ENCODE data around the gene SORCS2.

Gene SORCS2

GRCh38 chr4:7571001-7571400 is 378.7 kb downstream of the SORCS2 start:
- TF ChIP-seq FOXP2 (optimal IDR thresholded peaks at IDR 0.05; ENCODE audit: borderline replicate concordance, extremely low read depth, extremely low read length, insufficient read depth) (no peak), POLR2AphosphoS5 (IDR thresholded peaks at IDR 0.05; ENCODE audit: low read depth, low read length) (no peak), TAF1 (IDR thresholded peaks at IDR 0.05; ENCODE audit: borderline replicate concordance, insufficient read depth, low read length) (no peak), SIN3A (IDR thresholded peaks at IDR 0.05; ENCODE audit: borderline replicate concordance, insufficient read depth, low read length) (no peak), REST (IDR thresholded peaks at IDR 0.05; ENCODE audit: insufficient read depth in 1 of 2, low read depth in 2 of 2, low read length in 2 of 2) (no peak)

GRCh38 chr4:7571701-7572100 is 379.4 kb downstream of the SORCS2 start:
- TF ChIP-seq SIN3A (IDR thresholded peaks at IDR 0.05; ENCODE audit: borderline replicate concordance, insufficient read depth, low read length): no peak
- no peak for TF ChIP-seq FOXP2 (optimal IDR thresholded peaks at IDR 0.05; ENCODE audit: borderline replicate concordance, extremely low read depth, extremely low read length, insufficient read depth)
- TF ChIP-seq REST (IDR thresholded peaks at IDR 0.05; ENCODE audit: insufficient read depth in 1 of 2, low read depth in 2 of 2, low read length in 2 of 2): no peak
- no peak for TF ChIP-seq POLR2AphosphoS5 (IDR thresholded peaks at IDR 0.05; ENCODE audit: low read depth, low read length)
- TF ChIP-seq TAF1 (IDR thresholded peaks at IDR 0.05; ENCODE audit: borderline replicate concordance, insufficient read depth, low read length): no peak

GRCh38 chr4:7572894-7573293 is 380.6 kb downstream of the SORCS2 start:
- TF ChIP-seq TAF1 (IDR thresholded peaks at IDR 0.05; ENCODE audit: borderline replicate concordance, insufficient read depth, low read length): no peak
- no peak for TF ChIP-seq POLR2AphosphoS5 (IDR thresholded peaks at IDR 0.05; ENCODE audit: low read depth, low read length)
- no peak for TF ChIP-seq SIN3A (IDR thresholded peaks at IDR 0.05; ENCODE audit: borderline replicate concordance, insufficient read depth, low read length)
- no peak for TF ChIP-seq REST (IDR thresholded peaks at IDR 0.05; ENCODE audit: insufficient read depth in 1 of 2, low read depth in 2 of 2, low read length in 2 of 2)
- TF ChIP-seq FOXP2 (optimal IDR thresholded peaks at IDR 0.05; ENCODE audit: borderline replicate concordance, extremely low read depth, extremely low read length, insufficient read depth): no peak

- no peak for TF ChIP-seq SIN3A (IDR thresholded peaks at IDR 0.05; ENCODE audit: borderline replicate concordance, insufficient read depth, low read length)
- no peak for TF ChIP-seq POLR2AphosphoS5 (IDR thresholded peaks at IDR 0.05; ENCODE audit: low read depth, low read length)
- no peak for TF ChIP-seq FOXP2 (optimal IDR thresholded peaks at IDR 0.05; ENCODE audit: borderline replicate concordance, extremely low read depth, extremely low read length, insufficient read depth)
- no peak for TF ChIP-seq TAF1 (IDR thresholded peaks at IDR 0.05; ENCODE audit: borderline replicate concordance, insufficient read depth, low read length)
- no peak for TF ChIP-seq REST (IDR thresholded peaks at IDR 0.05; ENCODE audit: insufficient read depth in 1 of 2, low read depth in 2 of 2, low read length in 2 of 2)
These were observed 381.3 kb downstream of the SORCS2 start for GRCh38 chr4:7573576-7574091.

Measured in PFSK-1 (cell line).